Measurements from ENCODE around the gene GLG1.
"Not testable (repeated sequence)": the region's sequence is repeated elsewhere in the genome, so short reads cannot be mapped to it uniquely, and the experiment has no call there.

The GLG1 gene

GRCh38 chr16:74560912-74561311 lies 46.0 kb downstream of the GLG1 start:
- H3K4me3 ChIP-seq (ENCODE audit: low read depth, low read length), result no peak overlapping the region
- TF ChIP-seq CTCF (IDR thresholded peaks at IDR 0.05; ENCODE audit: control insufficient read depth, extremely low read depth, insufficient read depth), result no peak
- no peak for DNase-seq (ENCODE audit: low read depth)

- no peak overlapping the region for H3K4me3 ChIP-seq (ENCODE audit: low read depth, low read length)
- no peak for TF ChIP-seq CTCF (IDR thresholded peaks at IDR 0.05; ENCODE audit: control insufficient read depth, extremely low read depth, insufficient read depth)
- no peak for DNase-seq (ENCODE audit: low read depth)
Measured at GRCh38 chr16:74558873-74559272, 48.0 kb downstream of the GLG1 start.

GRCh38 chr16:74557275-74557674 lies 49.6 kb downstream of the GLG1 start:
- TF ChIP-seq CTCF (IDR thresholded peaks at IDR 0.05; ENCODE audit: control insufficient read depth, extremely low read depth, insufficient read depth), result no peak
- H3K4me3 ChIP-seq (ENCODE audit: low read depth, low read length), result no peak overlapping the region

GRCh38 chr16:74556375-74556922 lies 50.5 kb downstream of the GLG1 start:
- TF ChIP-seq CTCF (IDR thresholded peaks at IDR 0.05; ENCODE audit: control insufficient read depth, extremely low read depth, insufficient read depth), result no peak
- DNase-seq (ENCODE audit: low read depth), result no peak
- H3K4me3 ChIP-seq (ENCODE audit: low read depth, low read length), result no peak overlapping the region

More at GRCh38 chr16:74557275-74557674, 49.6 kb downstream of the GLG1 start:
- DNase-seq (ENCODE audit: low read depth), result no peak

GRCh38 chr16:74552357-74552756 lies 54.6 kb downstream of the GLG1 start:
- not testable (repeated sequence) for DNase-seq (ENCODE audit: low read depth); H3K4me3 ChIP-seq (ENCODE audit: low read depth, low read length)

GRCh38 chr16:74550227-74551019 lies 56.5 kb downstream of the GLG1 start:
- H3K4me3 ChIP-seq (ENCODE audit: low read depth, low read length); DNase-seq (ENCODE audit: low read depth): not testable (repeated sequence)

- DNase-seq (ENCODE audit: low read depth); H3K4me3 ChIP-seq (ENCODE audit: low read depth, low read length): not testable (repeated sequence)
Measured at GRCh38 chr16:74546112-74546511, 60.8 kb downstream of the GLG1 start.

- H3K4me3 ChIP-seq (ENCODE audit: low read depth, low read length); DNase-seq (ENCODE audit: low read depth): not testable (repeated sequence)
Measured at GRCh38 chr16:74542911-74543578, 63.9 kb downstream of the GLG1 start.

- DNase-seq (ENCODE audit: low read depth), result peak; percentile 14
- not testable (repeated sequence) for H3K4me3 ChIP-seq (ENCODE audit: low read depth, low read length)
Measured at GRCh38 chr16:74540663-74541062, 66.3 kb downstream of the GLG1 start.

- H3K4me3 ChIP-seq (ENCODE audit: low read depth, low read length); DNase-seq (ENCODE audit: low read depth): not testable (repeated sequence)
Measured at GRCh38 chr16:74538801-74539200, 68.1 kb downstream of the GLG1 start.

- not testable (repeated sequence) for H3K4me3 ChIP-seq (ENCODE audit: low read depth, low read length); DNase-seq (ENCODE audit: low read depth)
Measured at GRCh38 chr16:74537746-74538145, 69.2 kb downstream of the GLG1 start.

- not testable (repeated sequence) for DNase-seq (ENCODE audit: low read depth); H3K4me3 ChIP-seq (ENCODE audit: low read depth, low read length)
Measured at GRCh38 chr16:74534650-74535049, 72.3 kb downstream of the GLG1 start.

All from LNCaP clone FGC (cell line).